ENCODE measurements around the gene CYP26B1.

- TF ChIP-seq POLR2A (IDR thresholded peaks at IDR 0.05): no peak
- no peak for TF ChIP-seq CTCF (IDR thresholded peaks at IDR 0.05 in 8 of 11, conservative IDR thresholded peaks at IDR 0.05 in 3 of 11)
- no peak for TF ChIP-seq POLR2AphosphoS5 (IDR thresholded peaks at IDR 0.05)
These were observed 2.0 kb upstream of the CYP26B1 start for GRCh38 chr2:72149556-72150156.

Data from spleen (tissue), 7 donors.